Suppressor macrophage (primary cell): Measurements from ENCODE around the gene RRP15.

ENCODE experiments used
- DNase-seq, 4 experiments: peaks; one replicate each; pipeline ENCODE4 v3.0.0-alpha.2; 2020 to 2022

The RRP15 gene

DNA sequence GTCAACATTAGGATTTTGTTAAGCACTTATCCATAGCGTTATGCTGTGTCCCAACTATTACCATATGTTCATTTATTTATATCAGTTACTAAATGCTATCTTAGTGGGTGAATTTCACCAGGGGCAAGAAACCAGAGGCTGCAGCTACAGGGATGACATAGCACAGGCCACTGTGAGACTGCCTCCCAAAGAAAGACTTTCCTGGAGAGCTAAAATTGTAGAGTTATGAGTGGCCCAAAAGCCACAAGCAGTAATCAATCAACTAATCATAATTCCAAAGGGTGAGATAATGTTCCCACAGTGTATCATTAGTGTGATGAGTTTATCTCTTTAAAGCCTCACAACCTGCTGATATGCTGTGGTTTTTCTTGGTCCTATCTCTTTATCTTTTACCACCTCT lies 56.2 kb downstream of the RRP15 start:
- no peak for DNase-seq

DNA sequence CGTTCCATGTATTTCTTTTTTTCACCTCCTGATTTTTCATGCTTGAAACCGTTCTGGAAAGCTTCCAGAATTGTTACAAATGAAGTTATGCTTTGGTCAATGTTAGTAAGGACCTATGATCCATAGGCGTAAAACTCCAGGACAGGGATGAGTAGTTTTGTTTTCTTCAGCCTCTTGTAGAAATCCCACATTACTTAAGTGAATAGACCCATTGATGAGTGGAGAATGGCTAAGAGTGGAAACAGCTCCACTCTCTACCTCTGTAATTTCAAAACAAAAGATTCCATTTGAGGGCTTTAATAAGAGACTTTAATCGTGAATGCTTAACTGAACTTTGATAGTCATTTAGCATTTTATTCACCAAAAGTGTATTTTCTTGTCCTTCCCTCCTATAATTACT lies 57.0 kb downstream of the RRP15 start:
- DNase-seq, result no peak

DNA sequence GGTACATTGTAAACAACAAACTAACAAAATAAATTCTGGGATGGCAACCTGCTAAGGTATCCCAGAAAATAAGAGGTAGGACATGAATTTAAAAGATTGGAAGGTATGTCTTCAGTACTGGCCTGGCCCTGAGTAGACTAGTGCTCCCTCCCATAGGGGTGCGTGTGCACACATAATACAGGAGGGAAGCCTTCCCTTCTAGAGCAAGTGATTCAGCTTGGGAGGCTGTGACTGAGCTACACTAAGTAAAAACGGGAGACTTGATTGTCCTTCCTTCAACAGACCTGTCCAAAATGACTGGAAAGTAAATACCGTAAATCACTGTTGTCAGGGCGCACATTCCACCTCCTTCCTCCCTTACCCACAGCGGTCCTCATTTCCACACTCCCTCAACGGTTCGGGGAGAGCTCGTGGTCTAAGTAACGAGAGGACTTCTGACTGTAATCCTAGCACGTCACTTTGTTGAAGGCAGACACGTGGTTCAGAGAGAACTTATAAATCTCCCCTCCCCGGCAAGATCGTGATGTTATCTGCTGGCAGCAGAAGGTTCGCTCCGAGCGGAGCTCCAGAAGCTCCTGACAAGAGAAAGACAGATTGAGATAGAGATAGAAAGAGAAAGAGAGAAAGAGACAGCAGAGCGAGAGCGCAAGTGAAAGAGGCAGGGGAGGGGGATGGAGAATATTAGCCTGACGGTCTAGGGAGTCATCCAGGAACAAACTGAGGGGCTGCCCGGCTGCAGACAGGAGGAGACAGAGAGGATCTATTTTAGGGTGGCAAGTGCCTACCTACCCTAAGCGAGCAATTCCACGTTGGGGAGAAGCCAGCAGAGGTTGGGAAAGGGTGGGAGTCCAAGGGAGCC lies 60.0 kb downstream of the RRP15 start, which contains the start of gene TGFB2:
Gene TGFB2 (plus strand): TSS at position 523 of the 859 bp plus-strand sequence. CDS start 1,366 bp downstream, outside the sequence.
- peak; percentile 52 to 73 (median 64) for DNase-seq

DNA sequence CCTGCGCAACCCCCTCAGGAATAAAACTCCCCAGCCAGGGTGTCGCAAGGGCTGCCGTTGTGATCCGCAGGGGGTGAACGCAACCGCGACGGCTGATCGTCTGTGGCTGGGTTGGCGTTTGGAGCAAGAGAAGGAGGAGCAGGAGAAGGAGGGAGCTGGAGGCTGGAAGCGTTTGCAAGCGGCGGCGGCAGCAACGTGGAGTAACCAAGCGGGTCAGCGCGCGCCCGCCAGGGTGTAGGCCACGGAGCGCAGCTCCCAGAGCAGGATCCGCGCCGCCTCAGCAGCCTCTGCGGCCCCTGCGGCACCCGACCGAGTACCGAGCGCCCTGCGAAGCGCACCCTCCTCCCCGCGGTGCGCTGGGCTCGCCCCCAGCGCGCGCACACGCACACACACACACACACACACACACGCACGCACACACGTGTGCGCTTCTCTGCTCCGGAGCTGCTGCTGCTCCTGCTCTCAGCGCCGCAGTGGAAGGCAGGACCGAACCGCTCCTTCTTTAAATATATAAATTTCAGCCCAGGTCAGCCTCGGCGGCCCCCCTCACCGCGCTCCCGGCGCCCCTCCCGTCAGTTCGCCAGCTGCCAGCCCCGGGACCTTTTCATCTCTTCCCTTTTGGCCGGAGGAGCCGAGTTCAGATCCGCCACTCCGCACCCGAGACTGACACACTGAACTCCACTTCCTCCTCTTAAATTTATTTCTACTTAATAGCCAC lies 60.7 kb downstream of the RRP15 start:
- peak; percentile 39 to 69 (median 56) for DNase-seq

DNA sequence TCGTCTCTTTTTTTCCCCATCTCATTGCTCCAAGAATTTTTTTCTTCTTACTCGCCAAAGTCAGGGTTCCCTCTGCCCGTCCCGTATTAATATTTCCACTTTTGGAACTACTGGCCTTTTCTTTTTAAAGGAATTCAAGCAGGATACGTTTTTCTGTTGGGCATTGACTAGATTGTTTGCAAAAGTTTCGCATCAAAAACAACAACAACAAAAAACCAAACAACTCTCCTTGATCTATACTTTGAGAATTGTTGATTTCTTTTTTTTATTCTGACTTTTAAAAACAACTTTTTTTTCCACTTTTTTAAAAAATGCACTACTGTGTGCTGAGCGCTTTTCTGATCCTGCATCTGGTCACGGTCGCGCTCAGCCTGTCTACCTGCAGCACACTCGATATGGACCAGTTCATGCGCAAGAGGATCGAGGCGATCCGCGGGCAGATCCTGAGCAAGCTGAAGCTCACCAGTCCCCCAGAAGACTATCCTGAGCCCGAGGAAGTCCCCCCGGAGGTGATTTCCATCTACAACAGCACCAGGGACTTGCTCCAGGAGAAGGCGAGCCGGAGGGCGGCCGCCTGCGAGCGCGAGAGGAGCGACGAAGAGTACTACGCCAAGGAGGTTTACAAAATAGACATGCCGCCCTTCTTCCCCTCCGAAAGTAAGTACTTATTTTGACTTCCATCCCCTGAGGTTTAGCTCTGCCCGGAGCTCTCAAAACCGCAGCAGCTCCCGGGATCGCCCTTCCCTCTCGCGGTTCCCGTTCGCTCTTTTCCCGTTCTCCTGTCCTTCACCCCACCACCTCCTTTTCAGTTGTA lies 61.5 kb downstream of the RRP15 start:
- DNase-seq, result peak; percentile 28 to 50 (median 38)

DNA sequence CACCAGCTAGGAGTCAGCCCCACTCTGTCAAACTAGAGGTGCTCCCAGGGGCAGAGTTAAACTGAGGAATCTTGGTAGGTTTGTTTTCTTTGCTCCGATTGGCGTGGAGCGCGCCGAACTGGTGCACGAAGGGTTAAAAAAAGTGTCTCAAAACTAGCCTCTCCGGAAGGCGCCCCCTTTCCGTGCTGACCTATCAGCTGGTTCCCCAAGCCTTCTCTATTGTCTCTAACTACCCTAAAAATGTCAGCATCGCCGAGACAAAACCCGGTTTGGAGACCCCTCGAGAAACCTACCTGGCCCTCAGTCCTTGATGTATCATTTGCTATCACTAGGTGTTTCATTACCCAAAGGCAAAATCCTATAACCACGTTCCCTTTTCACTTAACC lies 62.2 kb downstream of the RRP15 start:
- no peak for DNase-seq

DNA sequence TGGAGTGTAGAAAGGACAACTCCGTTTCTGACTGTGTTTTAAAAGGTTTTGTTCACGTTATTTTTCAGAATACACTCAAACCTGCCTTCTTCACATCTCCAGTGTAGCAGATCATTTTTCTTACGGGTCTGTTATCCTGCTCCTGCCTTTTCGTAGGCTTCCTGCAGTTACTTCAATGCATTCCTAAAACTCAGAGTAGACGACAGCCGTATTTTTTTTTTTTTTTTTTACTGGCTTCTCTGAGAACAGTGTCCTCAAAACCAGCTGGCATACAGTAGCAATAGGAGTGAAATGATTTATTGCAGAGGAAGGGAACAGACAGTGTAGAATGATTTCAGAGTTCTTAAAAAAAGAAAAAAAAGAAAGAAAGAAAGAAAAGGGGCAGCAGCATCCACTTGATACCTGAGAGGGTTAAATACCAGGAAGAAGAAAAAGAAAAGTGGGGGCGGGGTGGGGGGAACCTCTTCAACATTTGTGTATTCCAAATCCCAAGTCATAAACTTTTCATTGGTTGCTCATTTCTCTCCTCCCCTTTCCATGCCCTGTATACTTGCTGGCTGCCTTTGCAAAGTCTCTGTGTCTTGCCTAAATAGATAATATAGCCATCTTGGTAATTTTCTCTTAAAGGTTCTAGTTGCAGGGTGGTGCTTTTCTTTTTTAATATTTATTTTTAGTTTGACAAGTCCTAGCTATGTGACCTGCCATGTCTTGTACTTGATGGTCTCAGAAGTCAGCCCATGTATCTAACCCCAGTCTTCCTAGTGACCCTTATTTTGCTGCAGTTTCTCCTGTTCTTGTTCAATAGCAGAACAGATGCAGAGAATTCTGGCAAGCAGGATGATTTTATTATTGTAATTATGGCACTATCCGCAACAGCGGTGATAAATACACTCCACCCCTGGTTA lies 62.9 kb downstream of the RRP15 start:
- no peak for DNase-seq

DNA sequence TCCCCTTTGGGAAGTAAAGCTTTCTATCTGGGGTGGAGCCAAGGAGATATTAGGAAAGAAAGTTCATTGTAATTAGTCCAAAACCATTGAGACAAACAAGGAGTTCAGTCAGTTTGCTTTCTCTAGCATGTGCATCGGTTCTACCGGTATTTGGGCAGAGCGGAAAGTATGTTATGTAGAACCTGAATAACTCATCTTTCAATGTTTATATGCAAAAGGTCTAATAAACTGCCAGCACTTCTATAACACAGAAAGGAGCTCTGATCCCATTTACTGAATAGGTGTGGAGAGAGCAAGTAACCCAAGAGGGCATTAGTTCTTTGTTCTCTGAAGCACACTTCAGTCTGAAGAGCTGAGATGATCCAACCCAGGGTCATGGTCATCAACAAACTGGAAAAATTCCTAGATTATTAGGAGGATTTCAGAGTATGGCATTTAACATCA lies 63.6 kb downstream of the RRP15 start:
- DNase-seq, result no peak

DNA sequence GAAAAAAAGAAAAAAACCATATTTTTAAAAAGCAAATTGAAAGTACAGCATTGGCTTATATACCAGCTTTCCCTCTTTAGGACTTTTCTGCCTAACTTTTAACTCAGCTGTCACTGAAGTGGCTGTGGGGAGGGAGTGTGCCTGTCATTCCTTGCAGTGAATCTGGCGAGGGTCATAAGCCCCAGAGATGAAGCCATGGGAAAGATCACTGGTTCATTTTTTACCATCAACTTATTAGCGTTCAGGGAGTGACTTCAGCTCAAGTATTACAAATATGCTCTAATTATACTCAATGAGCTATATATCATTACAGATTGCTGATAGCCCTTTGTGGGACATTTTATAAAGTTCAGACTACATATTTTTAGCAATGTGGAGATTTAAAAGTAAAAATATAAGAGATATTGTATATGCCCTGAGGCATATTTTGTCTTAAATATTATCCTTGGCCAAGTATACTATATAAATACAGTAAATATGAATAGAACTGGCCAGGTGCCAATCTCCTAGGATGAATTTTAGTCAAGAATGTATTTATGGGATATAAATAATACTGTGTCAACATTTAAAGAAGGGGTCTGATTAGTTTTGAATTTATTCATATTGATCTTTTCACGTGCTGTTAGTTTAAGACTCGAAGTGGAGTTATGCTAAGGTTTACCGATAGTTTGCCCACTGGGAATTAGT lies 64.4 kb downstream of the RRP15 start:
- no peak for DNase-seq

DNA sequence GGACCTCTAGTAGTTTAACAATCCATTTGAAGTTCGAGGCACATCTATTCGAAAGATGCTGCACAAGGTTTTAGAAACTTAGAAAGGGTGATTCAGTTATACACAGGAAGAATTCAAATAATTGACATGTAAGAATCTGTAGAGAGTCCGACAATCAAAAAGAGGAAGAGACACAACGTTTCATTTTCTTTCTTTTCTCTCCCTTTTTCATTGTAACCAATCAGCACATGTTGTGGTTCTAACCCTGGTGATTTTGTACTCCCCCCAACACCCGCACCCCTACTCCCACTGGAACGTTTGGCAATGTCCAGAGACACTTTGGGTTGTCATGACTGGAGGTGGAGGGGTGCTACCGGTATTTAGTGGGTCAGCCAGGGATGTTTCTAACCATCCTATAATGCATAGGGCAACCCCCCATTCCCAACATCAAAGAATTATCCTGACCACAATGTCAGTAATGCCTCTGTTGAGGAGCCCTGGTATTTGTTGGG lies 65.0 kb downstream of the RRP15 start:
- DNase-seq, result peak in 1 of 4 experiments; percentile 15

DNA sequence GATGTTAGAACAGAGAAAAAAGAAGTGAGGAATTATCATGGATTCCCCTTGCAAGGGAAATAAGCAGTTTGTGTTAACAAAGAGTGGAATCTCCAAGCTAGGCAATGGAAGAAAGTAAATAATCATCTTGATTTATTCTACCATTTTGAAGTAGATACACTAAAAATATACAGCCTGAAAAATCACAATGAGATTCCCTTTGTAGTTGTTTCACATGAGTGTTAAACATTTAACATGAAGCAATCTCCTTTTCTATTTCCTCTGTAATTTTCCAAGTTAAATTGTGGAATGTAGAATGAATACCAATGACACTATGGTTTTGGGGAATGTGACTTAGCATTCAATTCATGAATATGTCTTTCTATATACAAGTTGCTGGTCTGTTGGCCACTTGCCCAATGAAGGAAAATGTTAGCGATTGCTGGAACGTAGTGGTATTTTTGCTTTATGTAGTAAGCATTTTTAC lies 65.7 kb downstream of the RRP15 start:
- no peak for DNase-seq

DNA sequence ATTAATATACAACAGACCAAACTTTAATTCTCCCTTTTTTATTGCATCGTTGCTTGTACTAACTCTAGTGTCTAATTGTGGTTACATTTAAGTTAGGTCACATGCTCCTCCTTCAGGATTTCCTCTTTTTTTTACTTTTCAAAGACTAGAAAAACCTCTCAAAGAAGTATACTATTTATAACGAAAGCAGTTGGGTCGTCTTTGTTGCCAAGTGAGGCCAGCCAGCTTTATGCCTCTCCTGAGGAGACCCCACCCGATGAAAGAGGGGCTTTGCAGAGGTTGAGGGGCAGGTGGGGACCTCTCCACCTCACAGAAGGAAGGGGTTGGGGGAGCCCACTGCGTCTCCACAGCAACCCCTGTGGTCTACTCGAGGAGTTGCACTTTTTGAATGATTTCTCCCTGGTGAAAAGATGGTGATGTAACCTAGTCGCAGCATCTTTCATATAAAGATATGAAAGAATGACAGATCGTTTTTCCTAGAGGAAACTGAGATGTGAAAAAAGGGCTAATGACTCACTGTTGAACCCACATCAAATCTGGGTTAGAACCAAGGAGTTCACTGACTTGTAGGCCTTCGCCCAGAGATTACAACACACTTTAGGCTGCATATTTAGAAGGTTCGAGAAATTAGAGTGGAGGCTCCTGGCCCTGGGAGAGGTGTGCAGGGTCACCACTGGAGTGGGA lies 66.4 kb downstream of the RRP15 start:
- peak; percentile 29 to 65 (median 61) for DNase-seq

DNA sequence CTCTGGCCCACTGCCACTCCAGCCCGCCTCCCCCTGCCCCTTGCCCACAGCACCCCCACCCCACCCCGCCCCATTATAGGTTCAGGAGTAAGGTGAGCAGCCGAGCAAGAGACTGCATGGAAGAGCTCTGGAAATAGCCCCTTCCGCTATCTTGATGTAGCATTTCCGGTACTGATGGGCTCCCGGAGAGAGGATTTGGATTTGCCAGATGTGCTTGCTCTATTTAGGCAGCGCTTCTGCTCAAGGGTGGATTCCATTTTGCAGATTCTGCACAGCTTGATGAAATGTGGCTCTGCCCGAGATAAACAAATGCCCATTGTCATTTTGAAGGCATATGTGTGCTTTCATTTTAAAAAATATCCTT lies 67.0 kb downstream of the RRP15 start:
- no peak for DNase-seq

DNA sequence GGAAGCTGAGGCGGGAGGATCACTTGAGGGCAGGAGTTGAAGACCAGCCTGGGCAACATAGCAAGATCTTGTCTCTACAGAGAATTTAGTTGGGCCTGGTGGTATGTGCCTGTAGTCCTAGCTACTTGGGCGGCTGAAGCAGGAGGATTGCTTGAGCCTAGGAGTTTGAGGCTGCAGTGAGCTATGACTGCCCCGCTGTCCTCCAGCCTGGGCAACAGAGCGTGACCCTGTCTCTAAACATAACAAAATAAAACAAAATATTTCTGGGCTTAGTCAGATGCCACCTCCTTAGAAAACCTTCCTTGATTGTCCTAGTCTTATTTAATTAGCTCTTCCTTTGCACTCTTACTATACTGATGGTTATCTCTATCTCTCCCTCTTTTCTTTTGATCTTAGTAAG lies 68.6 kb downstream of the RRP15 start:
- no peak for DNase-seq

DNA sequence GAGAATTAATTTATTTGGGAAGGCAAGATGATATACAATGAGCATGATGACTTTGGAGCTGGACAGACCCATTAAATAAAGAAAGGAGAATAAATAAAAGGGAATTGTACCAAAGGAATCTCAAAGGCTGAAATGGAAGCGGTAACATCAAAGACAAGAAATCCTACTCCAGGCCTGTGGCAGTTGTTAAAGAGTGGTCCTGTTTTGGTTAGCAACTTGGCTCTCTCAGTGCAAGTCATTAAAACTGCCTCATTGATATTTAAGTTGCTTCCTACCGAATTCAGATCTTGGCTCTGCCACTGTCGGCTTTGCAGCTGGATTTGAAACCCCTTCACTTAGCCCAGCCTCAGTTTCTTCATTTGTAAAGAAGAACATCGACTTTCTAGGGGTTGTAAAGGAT lies 70.2 kb downstream of the RRP15 start:
- DNase-seq, result no peak

DNA sequence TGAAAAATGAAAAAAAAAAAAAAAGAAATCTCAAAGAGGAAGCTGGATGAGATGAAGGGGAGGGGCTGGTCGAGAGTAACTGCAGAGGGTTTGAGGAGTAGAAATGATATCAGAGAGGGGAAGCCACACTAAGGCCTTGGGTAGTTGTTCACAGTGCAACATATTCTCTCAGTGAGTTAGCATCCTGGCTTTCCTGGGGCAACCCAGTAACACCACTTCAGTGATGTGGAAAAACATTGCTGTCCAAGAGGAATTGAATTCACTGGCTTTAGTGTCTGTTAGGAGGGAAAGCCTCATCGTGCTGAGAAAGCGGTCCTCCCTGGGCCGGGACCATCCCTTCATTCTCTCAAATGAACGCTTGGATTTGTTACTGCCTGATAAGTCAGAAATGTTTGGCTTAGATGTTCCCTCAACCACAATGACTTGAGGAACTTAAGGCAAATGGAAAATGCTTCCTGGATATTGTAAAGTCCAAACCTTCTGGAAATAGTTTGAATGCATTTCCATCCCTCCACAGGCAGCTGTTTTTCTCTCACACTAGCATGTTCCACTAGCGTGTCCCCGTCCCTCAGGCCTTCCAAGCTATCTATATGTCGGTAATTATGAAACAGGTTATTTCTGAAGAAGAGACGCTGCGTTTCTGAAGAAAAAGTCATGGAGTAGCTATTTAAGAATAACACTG lies 72.3 kb downstream of the RRP15 start:
- DNase-seq, result peak in 3 of 4 experiments; percentile 25 to 51 (median 41)

DNA sequence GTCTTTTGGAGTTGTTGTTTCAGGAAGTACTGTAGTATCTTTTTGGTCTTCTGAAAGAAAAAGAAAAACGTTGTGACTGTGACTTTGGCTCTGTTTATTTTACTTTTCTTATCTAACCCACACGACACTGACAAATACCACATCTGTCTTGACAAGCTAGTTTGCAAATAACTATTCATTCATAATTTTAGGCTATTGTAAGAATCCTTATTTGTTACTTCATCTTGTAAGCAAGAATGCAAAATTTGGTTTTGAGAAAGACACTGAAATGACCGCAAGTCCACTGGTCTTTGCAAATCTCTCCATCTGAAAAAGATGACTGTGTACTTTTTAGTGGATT lies 72.8 kb downstream of the RRP15 start:
- no peak for DNase-seq

DNA sequence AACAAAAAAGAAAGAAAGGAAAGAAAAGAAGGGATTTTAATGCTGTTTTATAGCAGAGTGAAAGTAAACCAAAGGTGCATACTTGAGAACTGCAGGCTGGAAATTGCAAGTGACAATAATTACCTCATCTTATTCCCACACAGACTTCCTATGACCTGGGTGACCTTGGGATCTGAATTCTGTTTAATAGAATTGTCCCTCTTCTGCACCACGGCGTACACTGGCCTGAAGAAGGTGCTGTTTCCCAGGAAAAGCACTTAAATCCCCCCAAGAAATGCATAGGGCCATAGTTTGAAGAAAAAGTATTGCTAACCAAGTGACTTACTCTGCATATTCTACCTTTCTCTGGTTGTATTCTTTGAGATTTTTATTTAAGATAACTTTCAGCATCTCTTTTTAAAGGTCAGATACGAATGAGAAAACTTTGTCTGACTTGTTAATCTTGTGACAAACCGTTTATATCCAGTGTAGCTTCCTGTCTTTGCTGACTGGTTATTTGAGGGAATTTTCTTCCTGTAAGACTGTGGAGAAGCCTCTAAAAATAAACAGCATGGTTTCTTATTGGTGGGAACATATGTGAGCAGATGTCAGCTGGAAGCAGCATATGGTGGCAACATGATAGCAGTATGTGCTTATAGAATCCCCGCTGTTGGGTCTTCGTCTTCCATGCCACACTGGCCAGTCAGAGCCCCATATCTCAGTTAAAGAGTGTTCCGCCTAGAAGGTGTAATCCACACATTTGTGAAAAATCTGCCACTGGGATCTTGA lies 76.4 kb downstream of the RRP15 start:
- DNase-seq, result peak in 3 of 4 experiments; percentile 23 to 42 (median 24)
